HG03558 (cell line): ENCODE results near the gene HDDC3.

Source experiments
- ATAC-seq: cut with Tn5 transposase; IDR thresholded peaks from one replicate; pipeline ENCODE4 v1.9.1; 2021; ENCODE audit warnings: moderate number of reproducible peaks; ENCODE audit not compliant: unreplicated experiment; ENCODE audit errors: extremely low read depth

HDDC3 gene

DNA sequence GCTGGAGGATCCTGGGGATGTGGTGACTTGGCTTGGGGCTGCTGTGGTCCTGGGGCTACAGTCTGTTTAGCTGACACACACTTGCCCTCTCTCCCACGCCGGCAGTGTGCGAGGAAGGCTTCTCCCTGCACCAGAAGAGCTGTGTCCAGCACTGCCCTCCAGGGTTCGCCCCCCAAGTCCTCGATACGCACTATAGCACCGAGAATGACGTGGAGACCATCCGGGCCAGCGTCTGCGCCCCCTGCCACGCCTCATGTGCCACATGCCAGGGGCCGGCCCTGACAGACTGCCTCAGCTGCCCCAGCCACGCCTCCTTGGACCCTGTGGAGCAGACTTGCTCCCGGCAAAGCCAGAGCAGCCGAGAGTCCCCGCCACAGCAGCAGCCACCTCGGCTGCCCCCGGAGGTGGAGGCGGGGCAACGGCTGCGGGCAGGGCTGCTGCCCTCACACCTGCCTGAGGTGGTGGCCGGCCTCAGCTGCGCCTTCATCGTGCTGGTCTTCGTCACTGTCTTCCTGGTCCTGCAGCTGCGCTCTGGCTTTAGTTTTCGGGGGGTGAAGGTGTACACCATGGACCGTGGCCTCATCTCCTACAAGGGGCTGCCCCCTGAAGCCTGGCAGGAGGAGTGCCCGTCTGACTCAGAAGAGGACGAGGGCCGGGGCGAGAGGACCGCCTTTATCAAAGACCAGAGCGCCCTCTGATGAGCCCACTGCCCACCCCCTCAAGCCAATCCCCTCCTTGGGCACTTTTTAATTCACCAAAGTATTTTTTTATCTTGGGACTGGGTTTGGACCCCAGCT lies 51.0 kb downstream of the HDDC3 start:
- ATAC-seq: no peak

DNA sequence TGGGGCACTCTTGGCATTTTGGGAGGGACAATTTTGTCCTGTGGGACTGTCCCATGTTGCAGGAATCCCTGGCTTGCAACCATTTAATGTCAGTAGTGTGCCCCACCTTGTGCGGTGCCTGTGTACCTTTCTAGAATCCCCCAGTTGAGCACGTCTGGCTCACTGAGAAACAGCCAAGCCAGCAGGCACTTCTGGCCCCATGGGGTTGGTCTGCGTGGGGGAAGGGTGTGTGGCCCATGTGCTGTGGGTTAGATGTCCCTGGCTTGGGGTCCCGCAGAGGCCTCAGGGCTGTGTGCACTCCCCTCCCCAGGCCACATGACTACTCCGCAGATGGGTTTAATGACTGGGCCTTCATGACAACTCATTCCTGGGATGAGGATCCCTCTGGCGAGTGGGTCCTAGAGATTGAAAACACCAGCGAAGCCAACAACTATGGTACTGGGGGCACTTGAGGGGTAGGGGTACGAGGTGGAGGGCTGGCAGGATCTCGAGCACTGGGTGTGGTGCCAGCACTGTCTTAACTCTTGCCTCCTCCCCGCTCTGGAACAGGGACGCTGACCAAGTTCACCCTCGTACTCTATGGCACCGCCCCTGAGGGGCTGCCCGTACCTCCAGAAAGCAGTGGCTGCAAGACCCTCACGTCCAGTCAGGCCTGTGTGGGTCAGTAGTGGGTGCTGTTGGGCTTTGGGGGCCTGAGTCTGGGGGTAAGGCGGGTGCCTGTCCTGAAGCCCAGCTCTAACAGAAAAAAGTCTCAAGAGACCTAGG lies 51.8 kb downstream of the HDDC3 start:
- no peak for ATAC-seq
